ENCODE results near the gene GLA.

The GLA gene

GRCh38 chrX:101386542-101386885 is 21.2 kb downstream of the GLA start:
- Histone ChIP-seq H3K79me2 (ENCODE audit: insufficient read depth, low read length) (peaks cover 42% of the 10 kb centered on the region), H3K27ac (ENCODE audit: low read depth, low read length) (peak overlapping the region; percentile 82), H3K27me3 (ENCODE audit: low read length) (no peaks in the 10 kb centered on the region), H3K36me3 (ENCODE audit: low read length) (peaks cover under 1% of the 10 kb centered on the region), H3K9ac (ENCODE audit: low read length) (peak overlapping the region; percentile 84), H3F3A (ENCODE audit: insufficient read depth) (peaks cover 17% of the 10 kb centered on the region; the same call in 1 of the 2 replicates), H3K4me2 (ENCODE audit: low read depth, low read length, poor library complexity, severe bottlenecking) (peak overlapping the region; percentile 79), H2AFZ (ENCODE audit: low read depth, low read length, severe bottlenecking) (no peak overlapping the region), H3K9me2 (replicated peaks; ENCODE audit: insufficient read depth, low read length) (no peaks in the 10 kb centered on the region), H4K20me1 (ENCODE audit: low read depth, low read length) (no peaks in the 10 kb centered on the region), H3K4me3 (ENCODE audit: insufficient read depth, low read length, poor library complexity, severe bottlenecking) (peak overlapping the region; percentile 66), H3K9me3 (ENCODE audit: insufficient read depth, low read length) (no peaks in the 10 kb centered on the region)
- TF ChIP-seq CTCF (IDR thresholded peaks at IDR 0.05; ENCODE audit: insufficient read depth, low read length, poor library complexity, severe bottlenecking): no peak
- TF ChIP-seq EZH2phosphoT487 (conservative IDR thresholded peaks at IDR 0.05; ENCODE audit: low read length): no peak

- Histone ChIP-seq H3K27ac (ENCODE audit: low read depth, low read length) (peak within 1 kb of the TSS; percentile 82), H3K4me2 (ENCODE audit: low read depth, low read length, poor library complexity, severe bottlenecking) (peak within 1 kb of the TSS; percentile 79), H2AFZ (ENCODE audit: low read depth, low read length, severe bottlenecking) (peak within 1 kb of the TSS; percentile 29), H3F3A (ENCODE audit: insufficient read depth) (peaks cover 11% of the 10 kb centered on the region; the same call in 1 of the 2 replicates), H3K36me3 (ENCODE audit: low read length) (no peaks in the 10 kb centered on the region), H3K9me3 (ENCODE audit: insufficient read depth, low read length) (no peaks in the 10 kb centered on the region), H3K9ac (ENCODE audit: low read length) (peak within 1 kb of the TSS; percentile 84), H3K9me2 (replicated peaks; ENCODE audit: insufficient read depth, low read length) (no peaks in the 10 kb centered on the region), H3K27me3 (ENCODE audit: low read length) (no peaks in the 10 kb centered on the region), H3K79me2 (ENCODE audit: insufficient read depth, low read length) (peaks cover 40% of the 10 kb centered on the region), H3K4me3 (ENCODE audit: insufficient read depth, low read length, poor library complexity, severe bottlenecking) (peak within 1 kb of the TSS; percentile 66), H4K20me1 (ENCODE audit: low read depth, low read length) (no peaks in the 10 kb centered on the region)
- no peak for TF ChIP-seq EZH2phosphoT487 (conservative IDR thresholded peaks at IDR 0.05; ENCODE audit: low read length)
- TF ChIP-seq CTCF (IDR thresholded peaks at IDR 0.05; ENCODE audit: insufficient read depth, low read length, poor library complexity, severe bottlenecking): no peak
Observed at GRCh38 chrX:101385795-101386541, 21.8 kb downstream of the GLA start, which contains the start of gene BTK. Gene BTK (minus strand): TSS chrX:101386191. CDS start chrX:101375284, 10,907 bp downstream.

GRCh38 chrX:101385026-101385684 is 22.6 kb downstream of the GLA start:
- TF ChIP-seq EZH2phosphoT487 (conservative IDR thresholded peaks at IDR 0.05; ENCODE audit: low read length) (no peak), CTCF (IDR thresholded peaks at IDR 0.05; ENCODE audit: insufficient read depth, low read length, poor library complexity, severe bottlenecking) (no peak)
- Histone ChIP-seq H3K36me3 (ENCODE audit: low read length) (no peaks in the 10 kb centered on the region), H2AFZ (ENCODE audit: low read depth, low read length, severe bottlenecking) (peak overlapping the region; percentile 29), H3K4me3 (ENCODE audit: insufficient read depth, low read length, poor library complexity, severe bottlenecking) (peak overlapping the region; percentile 66), H3K79me2 (ENCODE audit: insufficient read depth, low read length) (peaks cover 43% of the 10 kb centered on the region), H3K27me3 (ENCODE audit: low read length) (no peaks in the 10 kb centered on the region), H3K9ac (ENCODE audit: low read length) (peak overlapping the region; percentile 84), H3F3A (ENCODE audit: insufficient read depth) (peaks cover 10% of the 10 kb centered on the region; the same call in 1 of the 2 replicates), H3K27ac (ENCODE audit: low read depth, low read length) (peak overlapping the region; percentile 82), H3K9me2 (replicated peaks; ENCODE audit: insufficient read depth, low read length) (no peaks in the 10 kb centered on the region), H3K9me3 (ENCODE audit: insufficient read depth, low read length) (no peaks in the 10 kb centered on the region), H4K20me1 (ENCODE audit: low read depth, low read length) (no peaks in the 10 kb centered on the region), H3K4me2 (ENCODE audit: low read depth, low read length, poor library complexity, severe bottlenecking) (peak overlapping the region; percentile 79)

Data from SU-DHL-6 (cell line).